Mesendoderm (in vitro differentiated cells): ENCODE results near the gene FAM72D.
"Not testable (repeated sequence)": the region's sequence is repeated elsewhere in the genome, so short reads cannot be mapped to it uniquely, and the experiment has no call there.

ENCODE experiments used
- DNase-seq: peaks from one replicate; pipeline ENCODE4 v3.0.0; 2013
- H2AK5ac ChIP-seq: 2 replicates; pipeline ENCODE4 v1.6.1; 2013; ENCODE audit warnings: low read length, inconsistent platforms
- H2BK120ac ChIP-seq: 2 replicates; pipeline ENCODE4 v1.6.1; 2013; ENCODE audit warnings: low read depth, mild to moderate bottlenecking, low read length, moderate library complexity, mixed read lengths
- H2BK15ac ChIP-seq: replicated peaks from 2 replicates; pipeline ENCODE4 v1.6.1; 2013; ENCODE audit warnings: low read depth, mild to moderate bottlenecking, moderate library complexity
- H2BK5ac ChIP-seq: 2 replicates; pipeline ENCODE4 v1.6.1; 2013; ENCODE audit warnings: low read length, inconsistent platforms
- H3K18ac ChIP-seq: 2 replicates; pipeline ENCODE4 v1.6.1; 2013; ENCODE audit warnings: mild to moderate bottlenecking, low read length, mixed read lengths
- H3K23ac ChIP-seq: one replicate; pipeline ENCODE4 v1.6.1; 2013; ENCODE audit warnings: low read length
- H3K27ac ChIP-seq: 2 replicates; pipeline ENCODE4 v1.5.1; 2013; ENCODE audit warnings: low read depth, mild to moderate bottlenecking, inconsistent platforms, low read length, moderate library complexity
- H3K27me3 ChIP-seq: 2 replicates; pipeline ENCODE4 v1.6.1; 2013; ENCODE audit warnings: low read length, control low read depth, mild to moderate bottlenecking, inconsistent platforms; ENCODE audit not compliant: insufficient read depth, poor library complexity
- H3K36me3 ChIP-seq: 2 replicates; pipeline ENCODE4 v1.6.1; 2013; ENCODE audit warnings: low read length, inconsistent platforms; ENCODE audit not compliant: control insufficient read depth, insufficient read depth
- H3K4ac ChIP-seq: one replicate; pipeline ENCODE4 v1.6.1; 2013; ENCODE audit warnings: low read depth, mild to moderate bottlenecking, low read length, moderate library complexity
- H3K4me1 ChIP-seq: 2 replicates; pipeline ENCODE4 v1.6.1; 2013; ENCODE audit warnings: low read depth, low read length, inconsistent platforms; ENCODE audit not compliant: control insufficient read depth
- H3K4me2 ChIP-seq: 2 replicates; pipeline ENCODE4 v1.6.1; 2013; ENCODE audit warnings: low read length
- H3K4me3 ChIP-seq: 2 replicates; pipeline ENCODE4 v1.5.1; 2013; ENCODE audit warnings: mild to moderate bottlenecking, low read length
- H3K56ac ChIP-seq: one replicate; pipeline ENCODE4 v1.6.1; 2013; ENCODE audit warnings: low read length
- H3K79me1 ChIP-seq: 2 replicates; pipeline ENCODE4 v1.6.1; 2013; ENCODE audit warnings: low read length, inconsistent platforms
- H3K79me2 ChIP-seq: 2 replicates; pipeline ENCODE4 v1.6.1; 2013; ENCODE audit warnings: mild to moderate bottlenecking, low read length; ENCODE audit not compliant: control insufficient read depth, insufficient read depth
- H3K9ac ChIP-seq: 2 replicates; pipeline ENCODE4 v1.6.1; 2013; ENCODE audit warnings: low read length, inconsistent platforms
- H4K5ac ChIP-seq: one replicate; pipeline ENCODE4 v1.6.1; 2013; ENCODE audit warnings: low read length
- H4K8ac ChIP-seq: one replicate; pipeline ENCODE4 v1.6.1; 2013; ENCODE audit warnings: low read depth, mild to moderate bottlenecking, control low read depth, low read length, moderate library complexity
- WGBS: extraction: QIAGEN DNeasy Blood & Tissue Kit; methylation state at CpG from one replicate; pipeline ENCODE4 v1.1.7; 2013; ENCODE audit warnings: low lambda C conversion rate, missing lambda C conversion rate; ENCODE audit not compliant: insufficient coverage; ENCODE audit errors: extremely low coverage; 5-methylcytosine and 5-hydroxymethylcytosine counted together

FAM72D gene

GRCh38 chr1:145125112-145125511, 29.3 kb downstream of the FAM72D start:
- H3K23ac ChIP-seq, H3K36me3 ChIP-seq, H3K9ac ChIP-seq, H2AK5ac ChIP-seq, H4K8ac ChIP-seq, H3K56ac ChIP-seq, H4K5ac ChIP-seq, H3K27ac ChIP-seq, H3K4me1 ChIP-seq, H3K4me3 ChIP-seq, H3K79me2 ChIP-seq, DNase-seq, H3K79me1 ChIP-seq, H2BK120ac ChIP-seq, H2BK5ac ChIP-seq, H2BK15ac ChIP-seq, H3K27me3 ChIP-seq, H3K4ac ChIP-seq, H3K4me2 ChIP-seq, H3K18ac ChIP-seq: not testable (repeated sequence)
- WGBS: no CpG with 5 or more reads among the region's 1 CpG

- H3K4ac ChIP-seq, H3K9ac ChIP-seq, H4K5ac ChIP-seq, H3K4me3 ChIP-seq, H2BK15ac ChIP-seq, H3K27me3 ChIP-seq, H3K56ac ChIP-seq, H3K27ac ChIP-seq, H2BK5ac ChIP-seq, H2AK5ac ChIP-seq, H4K8ac ChIP-seq, H3K4me2 ChIP-seq, DNase-seq, H3K36me3 ChIP-seq, H3K18ac ChIP-seq, H3K23ac ChIP-seq, H3K79me1 ChIP-seq, H3K79me2 ChIP-seq, H2BK120ac ChIP-seq, H3K4me1 ChIP-seq: not testable (repeated sequence)
Measured at GRCh38 chr1:145127144-145127543, 31.4 kb downstream of the FAM72D start.

GRCh38 chr1:145128697-145129469, 33.1 kb downstream of the FAM72D start:
- no CpG with 5 or more reads among the region's 14 CpGs for whole genome bisulfite sequencing
- H3K27ac ChIP-seq: not testable (repeated sequence)

GRCh38 chr1:145134476-145134875, 38.7 kb downstream of the FAM72D start:
- H2BK120ac ChIP-seq, H3K18ac ChIP-seq, H3K79me1 ChIP-seq, H2AK5ac ChIP-seq, H3K4ac ChIP-seq, H3K4me3 ChIP-seq, H3K36me3 ChIP-seq, H3K23ac ChIP-seq, H2BK5ac ChIP-seq, H3K9ac ChIP-seq, H3K4me1 ChIP-seq, H2BK15ac ChIP-seq, H3K27me3 ChIP-seq, H4K5ac ChIP-seq, H3K56ac ChIP-seq, H3K27ac ChIP-seq, DNase-seq, H3K4me2 ChIP-seq, H4K8ac ChIP-seq, H3K79me2 ChIP-seq: not testable (repeated sequence)
- no CpG with 5 or more reads among the region's 1 CpG for whole genome bisulfite sequencing

More at GRCh38 chr1:145128697-145129469, 33.1 kb downstream of the FAM72D start:
- H3K56ac ChIP-seq, H3K79me2 ChIP-seq, H4K8ac ChIP-seq, H3K27me3 ChIP-seq, H3K4me3 ChIP-seq, H3K4me2 ChIP-seq, H3K23ac ChIP-seq, H3K79me1 ChIP-seq, H3K4ac ChIP-seq, H2AK5ac ChIP-seq, H2BK5ac ChIP-seq, H3K4me1 ChIP-seq, H3K18ac ChIP-seq, H3K9ac ChIP-seq, H2BK120ac ChIP-seq, H3K36me3 ChIP-seq, H4K5ac ChIP-seq, H2BK15ac ChIP-seq: not testable (repeated sequence)
- DNase-seq: peak; percentile 62

- H3K27me3 ChIP-seq: not testable (repeated sequence)
Measured at GRCh38 chr1:145140549-145140948, 44.8 kb downstream of the FAM72D start.

More at GRCh38 chr1:145140549-145140948, 44.8 kb downstream of the FAM72D start:
- DNase-seq, H3K4me3 ChIP-seq, H2AK5ac ChIP-seq, H2BK5ac ChIP-seq, H2BK120ac ChIP-seq, H2BK15ac ChIP-seq, H3K18ac ChIP-seq, H3K4me2 ChIP-seq, H3K27ac ChIP-seq, H4K5ac ChIP-seq, H3K79me1 ChIP-seq, H3K79me2 ChIP-seq, H4K8ac ChIP-seq, H3K4ac ChIP-seq, H3K36me3 ChIP-seq, H3K9ac ChIP-seq, H3K56ac ChIP-seq, H3K23ac ChIP-seq, H3K4me1 ChIP-seq: not testable (repeated sequence)
- no CpG with 5 or more reads among the region's 2 CpGs for WGBS
